A673 (cell line): ENCODE results near the gene CXCR5. TPM values are rescaled to one million over a fixed set of nuclear protein-coding genes. Genes with fewer than 3 reads are reported as not detected.

Experiments used
- BruUV-seq: library from RNA; stranded (reverse); fragments of 400-500 nt; replicated peaks from 2 replicates; lab custom pipeline; 2021; lab: Mats Ljungman, UMichigan
- CTCF ChIA-PET: fragments of 300-600 bp; sonication (Branson Sonifier 250); formaldehyde crosslinking; loops from one replicate; lab custom pipeline; 2022; ENCODE audit warnings: antibody characterized with exemption; lab: Charles Lee
- POLR2A ChIA-PET: fragments of 300-600 bp; sonication (Branson Sonifier 250); formaldehyde crosslinking; loops from one replicate; lab custom pipeline; 2022; ENCODE audit warnings: antibody characterized with exemption; ENCODE audit not compliant: low non-redundant PET; lab: Charles Lee
- DNase-seq: peaks from one replicate; pipeline ENCODE4 v3.0.0-alpha.2; 2015; ENCODE audit warnings: low spot score
- H3K27ac ChIP-seq: fragments of 200-600 bp; sonication (generic); 2 replicates; pipeline ENCODE4 v1.5.1; 2016; ENCODE audit warnings: mixed run types, low read depth, mild to moderate bottlenecking, mixed read lengths, antibody characterized with exemption, low read length; ENCODE audit not compliant: poor library complexity, severe bottlenecking
- H3K27me3 ChIP-seq: fragments of 200-600 bp; sonication (generic); replicated peaks from 2 replicates; pipeline ENCODE4 v1.6.1; 2017; ENCODE audit warnings: mixed run types, low read depth, mild to moderate bottlenecking, mixed read lengths, antibody characterized with exemption, low read length; ENCODE audit not compliant: insufficient read depth, poor library complexity
- H3K36me3 ChIP-seq: fragments of 200-600 bp; sonication (generic); 2 replicates; pipeline ENCODE4 v1.6.1; 2016; ENCODE audit warnings: mixed run types, mild to moderate bottlenecking, mixed read lengths, antibody characterized with exemption, low read length; ENCODE audit not compliant: insufficient read depth, poor library complexity, severe bottlenecking
- H3K4me1 ChIP-seq: fragments of 200-600 bp; sonication (generic); 2 replicates; pipeline ENCODE4 v1.6.1; 2017; ENCODE audit warnings: mixed run types, mild to moderate bottlenecking, mixed read lengths, antibody characterized with exemption, low read length; ENCODE audit not compliant: insufficient read depth, poor library complexity, severe bottlenecking
- H3K4me3 ChIP-seq: fragments of 200-600 bp; sonication (generic); 2 replicates; pipeline ENCODE4 v1.5.1; 2016; ENCODE audit warnings: low read depth, mixed run types, mild to moderate bottlenecking, mixed read lengths, low read length; ENCODE audit not compliant: poor library complexity, severe bottlenecking
- H3K9me3 ChIP-seq: fragments of 200-600 bp; sonication (generic); 2 replicates; pipeline ENCODE4 v1.6.1; 2016; ENCODE audit warnings: mixed run types, low read depth, mild to moderate bottlenecking, mixed read lengths, antibody characterized with exemption, low read length; ENCODE audit not compliant: poor library complexity, severe bottlenecking
- EZH2 ChIP-seq: fragments of 200-600 bp; sonication (generic); IDR thresholded peaks from 2 replicates; pipeline ENCODE4 v1.6.1; 2017; ENCODE audit warnings: borderline replicate concordance, low read depth, mild to moderate bottlenecking, mixed read lengths, antibody characterized with exemption, low read length; ENCODE audit not compliant: poor library complexity, severe bottlenecking
- intact Hi-C: fragments of 100-400 bp; cut with micrococcal nuclease; formaldehyde crosslinking; loops from one replicate; pipeline ENCODE4 v1.10.0; 2022; ENCODE audit not compliant: unreplicated experiment
- total RNA-seq: library from RNA; stranded (reverse); gene quantifications from 2 replicates; pipeline ENCODE4 v1.2.3, GENCODE V29; 2021
- TF ChIP-seq, protein P1 (sequence below): fragments of 300-800, 200-600 bp; sonication (generic); conservative IDR thresholded peaks from 2 replicates; pipeline ENCODE4 v1.5.1; 2017; ENCODE audit warnings: low read depth, mild to moderate bottlenecking, antibody characterized with exemption, low read length, moderate library complexity, mixed read lengths

CXCR5 gene
- total RNA-seq, 1 experiment from 2014 or later: not detected

DNA sequence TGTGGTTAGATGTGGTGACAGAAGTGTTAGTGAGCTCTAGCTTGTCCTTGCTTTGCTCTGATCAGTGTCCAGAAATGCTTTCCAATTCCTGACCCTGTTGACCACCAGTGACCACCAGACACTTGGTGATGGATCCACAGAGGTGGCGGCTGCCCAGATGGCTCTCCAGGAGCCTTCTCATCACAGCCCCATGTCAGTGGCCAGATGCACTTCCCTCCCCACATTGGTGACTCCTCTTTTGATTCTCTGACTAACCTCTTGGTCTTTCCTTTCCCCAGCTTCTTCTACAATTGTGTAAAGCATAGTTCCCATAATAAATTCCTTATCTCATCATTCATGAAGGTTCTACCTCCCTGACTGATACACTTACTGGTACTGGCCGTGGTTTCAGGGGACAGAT lies 40.1 kb upstream of the CXCR5 start:
- Histone ChIP-seq H3K4me1 (no peaks in the 10 kb centered on the region), H3K9me3 (no peaks in the 10 kb centered on the region), H3K27ac (no peak overlapping the region), H3K27me3 (no peaks in the 10 kb centered on the region), H3K36me3 (no peaks in the 10 kb centered on the region), H3K4me3 (no peak overlapping the region)
- POLR2A ChIA-PET: no interaction called here
- TF ChIP-seq EZH2: no peak
- TF ChIP-seq, protein P1, sequence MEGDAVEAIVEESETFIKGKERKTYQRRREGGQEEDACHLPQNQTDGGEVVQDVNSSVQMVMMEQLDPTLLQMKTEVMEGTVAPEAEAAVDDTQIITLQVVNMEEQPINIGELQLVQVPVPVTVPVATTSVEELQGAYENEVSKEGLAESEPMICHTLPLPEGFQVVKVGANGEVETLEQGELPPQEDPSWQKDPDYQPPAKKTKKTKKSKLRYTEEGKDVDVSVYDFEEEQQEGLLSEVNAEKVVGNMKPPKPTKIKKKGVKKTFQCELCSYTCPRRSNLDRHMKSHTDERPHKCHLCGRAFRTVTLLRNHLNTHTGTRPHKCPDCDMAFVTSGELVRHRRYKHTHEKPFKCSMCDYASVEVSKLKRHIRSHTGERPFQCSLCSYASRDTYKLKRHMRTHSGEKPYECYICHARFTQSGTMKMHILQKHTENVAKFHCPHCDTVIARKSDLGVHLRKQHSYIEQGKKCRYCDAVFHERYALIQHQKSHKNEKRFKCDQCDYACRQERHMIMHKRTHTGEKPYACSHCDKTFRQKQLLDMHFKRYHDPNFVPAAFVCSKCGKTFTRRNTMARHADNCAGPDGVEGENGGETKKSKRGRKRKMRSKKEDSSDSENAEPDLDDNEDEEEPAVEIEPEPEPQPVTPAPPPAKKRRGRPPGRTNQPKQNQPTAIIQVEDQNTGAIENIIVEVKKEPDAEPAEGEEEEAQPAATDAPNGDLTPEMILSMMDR: no peak
- intact Hi-C loops: no loop called here
- no peak for DNase-seq
- BruUV-seq: no TSS peak
- CTCF ChIA-PET: interaction anchor here (0.9 kb wide), 1 partner anchor 154 kb away, joined by 3 read pairs; no protein-coding TSS in a partner anchor

DNA sequence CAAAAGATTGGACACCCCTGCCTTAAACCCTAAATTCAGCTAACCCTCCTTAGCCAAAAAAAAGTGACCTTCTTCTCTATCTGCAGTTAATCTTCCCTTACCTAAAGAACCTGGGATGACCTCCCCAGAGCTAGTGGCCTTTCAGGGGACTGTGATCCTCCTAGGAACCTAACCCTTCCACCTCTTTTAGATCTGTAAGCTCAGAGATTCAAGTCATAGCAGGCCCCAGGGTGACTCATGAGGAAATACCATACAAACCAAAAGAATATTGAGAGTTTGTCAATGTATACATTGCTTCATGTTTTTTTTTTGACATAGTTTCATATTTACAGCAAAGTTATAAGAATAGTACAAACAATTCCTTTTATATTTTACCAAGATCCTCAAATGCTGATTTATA lies 38.3 kb upstream of the CXCR5 start:
- TF ChIP-seq, protein P1: no peak
- TF ChIP-seq EZH2: no peak
- H3K27ac ChIP-seq: no peak overlapping the region
- H3K4me3 ChIP-seq: no peak overlapping the region
- DNase-seq: no peak
- no peaks in the 10 kb centered on the region for H3K36me3 ChIP-seq
- no peaks in the 10 kb centered on the region for H3K9me3 ChIP-seq
- no TSS peak for BruUV-seq
- ChIA-PET POLR2A (interaction anchor here (0.7 kb wide), 1 partner anchor 851 kb away, joined by 4 read pairs; no protein-coding TSS in a partner anchor), CTCF (interaction anchor here (0.6 kb wide), 2 partner anchors 16 to 126 kb away, joined by 3 to 9 read pairs; partner anchors contain the start of gene FOXR1)
- H3K4me1 ChIP-seq: no peaks in the 10 kb centered on the region
- H3K27me3 ChIP-seq: no peaks in the 10 kb centered on the region
- intact Hi-C loops: no loop called here

DNA sequence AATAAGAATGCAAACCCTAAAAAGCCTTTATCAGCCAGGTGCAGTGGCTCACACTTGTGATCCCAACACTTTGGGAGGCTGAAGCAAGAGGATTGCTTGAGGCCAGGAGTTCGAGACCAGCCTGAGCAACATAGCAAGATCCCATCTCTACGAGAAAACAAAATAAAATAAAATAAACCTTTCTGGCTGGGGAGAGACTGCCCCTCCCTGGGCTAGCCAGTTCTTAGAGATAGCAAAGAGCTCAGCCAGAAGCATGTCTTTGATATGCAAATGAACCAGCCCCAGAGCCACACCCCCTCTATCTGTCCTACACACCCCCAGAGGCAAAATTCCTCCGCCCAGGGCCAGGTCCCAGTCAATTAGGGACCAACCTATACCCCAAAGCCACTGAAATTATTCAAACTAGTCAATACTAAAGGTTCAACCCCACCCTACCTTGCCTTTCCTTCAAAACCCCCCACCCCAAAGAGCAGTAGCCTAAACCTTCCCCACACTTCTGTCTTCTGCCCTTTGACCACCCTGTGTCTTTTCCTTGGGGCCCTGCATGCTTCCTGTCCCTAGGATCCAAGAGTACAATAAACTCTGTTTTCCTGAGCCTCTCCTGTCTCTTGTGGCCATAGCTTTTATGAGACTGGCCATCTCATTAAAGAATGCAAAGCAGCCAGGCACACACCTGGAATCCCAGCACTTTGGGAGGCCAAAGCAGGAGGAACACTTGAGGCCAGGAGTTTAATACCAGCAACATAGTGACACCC lies 37.3 kb upstream of the CXCR5 start:
- Histone ChIP-seq H3K27ac (no peak overlapping the region), H3K4me1 (no peaks in the 10 kb centered on the region), H3K4me3 (no peak overlapping the region), H3K27me3 (no peaks in the 10 kb centered on the region), H3K36me3 (no peaks in the 10 kb centered on the region), H3K9me3 (no peaks in the 10 kb centered on the region)
- CTCF ChIA-PET: no interaction called here
- BruUV-seq: no TSS peak
- no peak for TF ChIP-seq EZH2
- TF ChIP-seq, protein P1: no peak
- POLR2A ChIA-PET: no interaction called here
- intact Hi-C loops: no loop called here
- DNase-seq: no peak
